NCI-H460 (cell line): ENCODE measurements around the gene C1orf21. TPM values are rescaled to one million over a fixed set of nuclear protein-coding genes. Genes with fewer than 3 reads are reported as not detected.

ENCODE experiments used
- DNase-seq: peaks from one replicate; pipeline ENCODE4 v3.0.0-alpha.2; 2016; ENCODE audit warnings: low read depth; ENCODE audit errors: extremely low read depth
- total RNA-seq: library from RNA; depleted of rRNA; stranded (reverse); fragments of >200 nt; shearing (Covaris generic); gene quantifications from 2 replicates; pipeline ENCODE4 v1.2.3, GENCODE V29; 2014

Gene C1orf21
- total RNA-seq, 1 experiment from 2014 or later, result 12.0 TPM

DNA sequence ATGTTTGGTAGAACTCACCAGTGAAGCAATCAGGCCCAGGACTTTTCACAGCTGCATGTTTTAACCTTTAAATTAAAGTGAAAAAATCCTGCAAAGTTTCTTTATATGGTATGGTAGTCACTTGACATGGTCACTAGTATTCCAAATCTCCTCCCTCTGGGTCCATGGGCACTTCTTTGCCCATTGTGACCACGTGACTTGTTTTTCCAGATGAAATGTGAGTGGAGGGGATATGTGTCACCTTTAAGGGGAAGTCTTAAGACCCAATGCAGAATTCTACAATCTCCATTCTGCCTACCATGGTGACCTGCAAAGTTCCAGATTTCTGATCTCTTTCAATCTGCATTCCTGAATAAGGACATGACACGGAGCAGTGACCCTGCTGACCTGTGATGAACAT, 152.8 kb downstream of the C1orf21 start:
- DNase-seq, result no peak

- no peak for DNase-seq
Measured at GRCh38 chr1:184541537-184542152, 154.8 kb downstream of the C1orf21 start.

- no peak for DNase-seq
Measured at GRCh38 chr1:184542291-184542690, 155.5 kb downstream of the C1orf21 start.

DNA sequence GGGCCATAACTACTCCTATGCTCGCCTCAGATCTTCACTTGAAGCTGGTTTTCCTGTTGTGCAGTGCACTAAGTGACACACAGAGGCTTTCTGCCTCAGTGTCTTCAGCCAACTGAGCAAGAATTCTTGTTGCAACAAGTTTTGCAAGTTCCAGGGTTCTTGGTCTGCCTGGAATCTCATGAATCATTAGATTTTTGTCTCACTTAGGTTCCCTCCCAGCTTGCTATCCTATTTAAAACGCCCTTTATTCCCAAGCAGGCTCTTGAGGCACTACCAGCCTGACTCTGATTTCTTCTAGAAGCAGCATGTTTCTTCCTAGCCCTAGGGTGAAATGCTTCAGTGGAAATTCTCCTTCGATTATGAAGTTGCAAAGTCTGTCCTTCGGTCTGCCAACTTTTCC, 158.8 kb downstream of the C1orf21 start:
- no peak for DNase-seq

DNA sequence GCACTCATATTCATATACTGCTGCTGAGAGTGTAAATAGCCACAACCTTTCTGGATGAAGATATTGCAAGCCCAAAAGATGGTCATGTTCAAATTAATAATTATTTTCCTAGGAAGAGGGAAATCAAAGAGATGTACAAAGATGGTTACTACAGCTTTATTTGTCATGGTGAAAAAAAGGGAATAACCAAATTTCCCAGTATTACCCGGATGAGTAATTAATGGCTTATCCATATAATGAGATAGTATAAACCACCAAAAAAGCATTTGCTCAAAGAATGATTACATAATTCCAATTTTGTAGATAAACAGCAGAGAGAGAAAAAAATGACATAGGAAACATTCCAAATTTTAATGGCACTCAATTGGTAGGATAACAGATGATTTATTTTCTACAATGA, 165.6 kb downstream of the C1orf21 start:
- no peak for DNase-seq

DNA sequence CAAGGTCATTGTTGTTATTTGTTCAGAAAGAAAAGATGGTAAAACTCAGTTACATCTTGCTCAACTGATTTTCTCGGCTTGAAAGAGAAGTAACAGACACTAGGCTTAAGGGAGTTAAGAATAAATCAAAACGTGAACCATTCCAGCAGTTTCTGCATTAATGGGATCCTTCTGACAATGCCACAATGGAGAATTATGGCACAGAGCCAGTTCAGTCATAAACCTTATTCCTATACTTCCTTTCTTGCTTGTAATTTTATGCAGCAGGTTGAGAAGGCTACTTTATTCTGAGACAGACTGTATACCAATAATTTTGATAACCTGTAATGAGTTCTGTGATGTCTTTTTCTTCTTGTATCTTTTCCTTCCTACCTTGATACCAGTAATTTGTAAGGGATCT, 167.0 kb downstream of the C1orf21 start:
- DNase-seq, result no peak

DNA sequence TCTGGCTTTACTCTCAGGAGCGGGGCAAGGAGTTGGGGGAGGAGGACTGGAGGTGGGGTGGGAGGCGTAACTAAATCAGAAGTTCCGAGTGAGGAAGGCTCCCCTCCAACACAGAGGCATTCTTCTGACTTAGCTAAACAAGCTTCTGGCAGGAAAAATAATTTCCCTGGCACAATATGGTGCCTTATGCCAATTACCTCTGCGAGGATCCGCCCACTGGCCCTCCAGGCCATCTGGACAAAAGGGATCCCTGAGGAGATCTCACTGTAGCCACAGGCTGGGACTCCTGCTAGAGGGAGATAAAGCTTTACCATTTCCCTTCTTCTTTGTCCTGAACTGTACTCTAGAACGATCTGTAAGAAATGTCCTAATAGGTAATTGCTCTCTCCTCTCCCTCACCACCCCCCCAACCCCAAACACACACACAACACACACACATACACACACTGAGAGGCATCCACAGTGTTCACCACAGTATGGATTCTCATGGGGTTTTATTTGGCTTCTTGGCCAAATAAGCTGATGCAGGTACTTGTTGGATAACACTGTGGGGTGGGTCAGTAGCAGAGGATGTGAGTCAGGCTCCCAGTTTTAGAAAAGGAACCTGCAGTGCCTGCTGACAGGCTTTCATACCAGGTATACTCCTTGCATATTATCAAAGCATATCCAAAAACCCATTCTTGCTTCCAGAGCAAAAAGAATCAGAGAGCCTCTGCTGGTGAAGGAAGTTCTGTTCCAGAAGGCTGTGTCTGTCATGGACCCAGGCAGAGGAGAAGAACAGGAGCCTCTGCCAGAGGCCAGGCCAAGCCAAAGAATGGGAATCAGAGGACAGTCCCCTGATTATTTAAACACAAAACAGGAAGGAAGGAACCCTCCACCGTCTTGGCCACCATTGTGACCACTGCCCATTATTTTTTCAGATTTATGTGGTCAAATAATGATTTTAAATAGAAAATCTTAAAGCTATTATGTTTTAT, 169.1 kb downstream of the C1orf21 start:
- DNase-seq, result no peak

GRCh38 chr1:184556665-184557064, 169.8 kb downstream of the C1orf21 start:
- DNase-seq, result no peak

GRCh38 chr1:184557423-184558347, 170.9 kb downstream of the C1orf21 start:
- DNase-seq, result no peak

- DNase-seq, result no peak
Measured at GRCh38 chr1:184558691-184559090, 171.9 kb downstream of the C1orf21 start.

- no peak for DNase-seq
Measured at GRCh38 chr1:184559117-184559713, 172.4 kb downstream of the C1orf21 start.

DNA sequence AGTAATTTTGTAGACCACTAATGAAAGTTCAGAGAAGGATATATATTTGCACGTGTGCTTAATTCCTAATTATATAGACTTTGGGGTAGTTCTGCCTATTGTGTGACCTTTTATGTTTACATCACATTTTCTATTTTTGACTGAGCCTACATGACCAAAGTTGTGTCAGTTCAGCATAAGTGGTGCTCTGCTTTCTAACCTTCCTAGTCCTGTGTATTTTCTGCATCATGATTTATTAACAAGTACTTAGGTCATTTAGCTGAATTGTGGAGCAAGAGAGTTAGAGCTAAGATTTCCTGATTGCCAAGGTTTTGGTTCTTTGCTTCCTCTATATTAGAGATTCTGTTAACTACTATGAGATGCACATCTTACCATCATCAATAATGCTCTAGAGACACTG, 176.0 kb downstream of the C1orf21 start:
- DNase-seq, result no peak

DNA sequence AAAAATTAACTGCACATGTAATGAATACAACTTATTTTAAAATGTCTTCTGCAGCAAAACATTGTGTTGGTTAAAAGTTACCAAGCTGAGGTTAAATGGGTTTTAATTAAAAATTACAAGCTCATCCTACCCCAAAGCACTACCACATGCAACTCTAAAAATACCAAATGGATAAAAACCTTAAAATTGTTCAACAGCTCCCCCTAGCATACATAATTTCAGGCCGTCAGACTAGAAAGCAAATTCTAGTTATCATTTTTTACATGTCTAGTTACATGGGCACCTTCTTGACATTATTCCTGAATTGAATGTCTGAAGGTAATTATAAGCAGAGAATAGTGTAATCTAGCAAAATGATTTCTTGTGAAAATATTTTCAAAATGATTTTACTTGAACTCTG, 176.5 kb downstream of the C1orf21 start:
- DNase-seq, result no peak

GRCh38 chr1:184567009-184567408, 180.2 kb downstream of the C1orf21 start:
- DNase-seq, result no peak

DNA sequence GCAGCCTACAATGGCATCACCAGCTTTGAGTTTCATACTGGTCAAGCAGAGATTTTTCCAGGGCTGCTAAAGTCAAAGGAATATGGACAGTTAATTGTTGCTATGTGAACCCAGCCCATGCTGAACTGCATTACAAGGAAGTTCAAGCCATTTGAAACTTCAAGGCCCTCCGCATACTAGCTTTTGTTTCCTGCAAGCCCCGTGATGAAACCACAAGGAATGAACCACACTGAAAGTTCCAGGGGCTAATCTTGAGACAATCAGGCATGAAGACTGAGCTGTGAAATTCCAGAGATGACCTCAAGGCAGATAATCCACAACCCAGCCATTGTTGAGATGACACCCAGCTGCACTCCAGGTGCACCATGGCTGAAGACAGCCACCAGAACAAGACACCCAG, 180.8 kb downstream of the C1orf21 start:
- DNase-seq, result no peak

DNA sequence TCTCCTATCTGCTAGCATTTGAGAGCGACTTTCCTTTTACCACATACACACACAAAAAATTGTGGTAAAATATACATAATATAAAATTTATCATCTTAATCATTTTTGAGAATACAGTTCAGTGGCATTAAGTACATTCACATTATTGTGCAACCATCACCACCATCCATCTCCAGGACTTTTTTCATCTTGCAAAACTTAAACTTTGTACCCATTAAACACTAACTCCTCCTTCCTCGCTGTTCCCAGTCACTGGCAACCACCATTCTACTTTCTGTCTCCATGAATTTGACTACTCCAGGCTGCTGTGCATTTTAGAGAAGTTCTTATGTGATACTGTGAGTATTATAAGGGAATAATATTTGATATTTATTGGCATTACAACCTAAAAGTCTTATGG, 181.3 kb downstream of the C1orf21 start:
- no peak for DNase-seq

DNA sequence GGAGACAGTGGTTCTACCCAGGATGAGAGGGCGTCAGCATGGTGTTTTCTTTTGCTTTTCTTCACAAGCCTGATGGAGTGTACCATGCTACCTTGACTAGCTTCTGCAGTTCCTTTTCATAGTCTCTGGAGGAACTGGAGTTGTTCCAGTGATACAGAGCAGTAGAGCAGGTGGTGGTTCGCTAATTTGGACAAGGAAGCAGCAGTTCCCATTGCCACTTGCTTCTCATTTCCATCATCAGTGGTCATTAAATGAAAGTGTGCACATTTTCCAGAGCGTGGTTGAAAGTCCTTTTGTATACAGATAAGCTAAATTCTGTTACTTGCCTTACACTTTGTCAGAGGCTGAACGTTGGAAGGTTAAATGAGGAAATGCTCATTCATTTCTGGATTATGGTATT, 182.3 kb downstream of the C1orf21 start:
- no peak for DNase-seq

DNA sequence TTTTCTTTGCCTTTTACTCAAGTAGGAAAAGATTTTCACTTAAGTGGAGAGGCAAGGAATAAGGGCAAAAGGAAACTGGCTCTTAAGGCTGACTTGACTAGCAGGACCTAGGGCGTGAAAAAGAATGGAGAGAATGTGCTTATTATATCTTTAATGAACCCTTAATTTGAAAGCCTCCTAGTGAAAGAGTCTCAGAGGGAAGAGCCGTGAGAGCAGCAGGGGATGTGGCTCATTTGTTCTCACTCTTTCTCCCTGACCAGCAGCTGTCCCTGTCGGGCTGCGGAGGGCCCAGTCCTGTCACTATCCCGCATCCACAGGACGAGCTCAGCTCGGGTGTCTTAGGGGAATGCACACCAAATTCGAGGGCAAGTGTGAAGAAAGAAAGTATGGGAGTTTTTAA, 187.8 kb downstream of the C1orf21 start:
- DNase-seq, result no peak

DNA sequence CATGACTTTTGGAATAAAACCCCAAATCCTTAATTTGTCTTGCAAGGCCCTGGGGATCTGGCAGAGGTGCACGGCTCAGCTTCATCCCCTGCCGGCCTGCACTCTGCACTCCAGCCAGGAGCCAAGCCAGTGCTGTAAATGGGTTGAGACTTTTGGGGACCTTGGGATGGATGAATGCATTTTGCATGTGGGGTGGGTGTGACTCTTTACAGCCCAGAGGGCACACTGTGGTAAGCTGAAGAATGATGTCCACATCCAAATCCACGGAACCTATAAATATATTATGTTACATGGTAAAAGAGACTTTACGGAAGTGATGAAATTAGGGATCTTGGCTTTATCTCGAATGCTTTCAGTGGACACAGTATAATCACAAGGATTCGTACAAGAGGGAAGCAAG, 190.0 kb downstream of the C1orf21 start:
- no peak for DNase-seq

- DNase-seq, result no peak
Measured at GRCh38 chr1:184577319-184577718, 190.5 kb downstream of the C1orf21 start.

- no peak for DNase-seq
Measured at GRCh38 chr1:184582411-184582810, 195.6 kb downstream of the C1orf21 start.
